Astrocyte of the hippocampus (primary cell): ENCODE measurements around the gene OR2V2.
"Not testable (repeated sequence)": the region's sequence is repeated elsewhere in the genome, so short reads cannot be mapped to it uniquely, and the experiment has no call there.

Source experiments
- DNase-seq: peaks from one replicate; pipeline ENCODE4 v3.0.0; 2011; ENCODE audit warnings: low read depth, low spot score

Gene OR2V2

DNA sequence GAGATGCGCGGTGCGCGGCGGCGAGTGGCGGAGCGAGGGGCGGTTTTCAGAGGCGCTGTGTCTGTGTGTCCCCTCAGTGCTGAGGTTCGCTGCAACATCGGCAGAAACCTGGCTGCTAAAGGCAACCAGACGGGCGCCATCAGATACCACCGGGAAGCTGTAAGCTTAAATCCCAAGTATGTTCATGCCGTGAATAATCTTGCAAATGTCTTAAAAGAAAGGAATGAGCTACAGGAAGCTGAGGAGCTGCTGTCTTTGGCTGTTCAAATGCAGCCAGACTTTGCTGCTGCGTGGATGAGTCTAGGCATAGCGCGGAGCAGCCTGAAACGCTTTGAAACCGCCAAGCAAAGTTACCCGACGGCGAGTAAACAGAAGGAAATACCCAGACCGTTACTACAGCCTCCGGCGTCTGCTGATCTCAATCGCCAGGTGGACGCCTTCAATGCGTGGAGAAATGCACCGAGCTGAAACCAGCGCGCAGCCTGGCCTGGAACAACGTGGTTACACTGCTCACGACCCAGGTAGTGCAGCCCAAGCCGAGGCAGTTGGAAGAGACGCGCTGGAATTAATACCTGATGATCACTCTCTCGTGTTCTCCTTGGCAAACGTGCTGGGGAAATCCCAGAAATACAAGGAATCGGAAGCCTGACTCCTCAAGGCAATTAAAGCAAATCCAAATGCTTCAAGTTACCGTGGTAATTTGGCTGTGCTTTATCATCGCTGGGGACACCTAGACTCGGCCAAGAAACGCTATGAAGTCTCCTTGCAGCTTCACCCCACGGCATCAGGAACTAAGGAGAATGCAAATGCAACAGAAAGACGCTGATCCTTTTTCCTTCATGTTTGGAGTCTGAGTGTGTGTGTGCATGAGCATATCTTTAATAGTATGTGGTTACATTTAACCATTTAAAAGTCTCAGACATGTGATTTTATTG lies 32.3 kb upstream of the OR2V2 start:
- DNase-seq: peak; percentile 33

DNA sequence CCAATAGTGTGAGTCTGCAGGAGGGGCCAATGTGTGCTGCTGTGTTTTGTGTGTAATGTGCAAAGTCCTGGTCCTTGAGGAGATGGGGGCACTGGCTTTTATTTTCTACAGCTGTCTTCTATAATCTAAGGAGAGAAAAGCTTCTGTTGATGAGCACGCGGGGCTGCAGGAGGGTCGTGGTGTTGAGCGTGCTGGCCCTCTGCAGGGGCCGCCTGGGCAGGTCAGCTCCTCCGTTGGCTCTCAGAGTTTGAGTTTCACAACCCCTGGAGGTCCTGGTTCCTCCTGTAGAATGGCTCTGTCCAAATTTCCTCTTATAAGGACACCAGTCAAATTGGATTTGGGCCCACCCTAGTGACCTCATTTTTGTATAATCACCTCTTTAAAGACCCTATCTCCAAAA lies 29.0 kb upstream of the OR2V2 start:
- no peak for DNase-seq

DNA sequence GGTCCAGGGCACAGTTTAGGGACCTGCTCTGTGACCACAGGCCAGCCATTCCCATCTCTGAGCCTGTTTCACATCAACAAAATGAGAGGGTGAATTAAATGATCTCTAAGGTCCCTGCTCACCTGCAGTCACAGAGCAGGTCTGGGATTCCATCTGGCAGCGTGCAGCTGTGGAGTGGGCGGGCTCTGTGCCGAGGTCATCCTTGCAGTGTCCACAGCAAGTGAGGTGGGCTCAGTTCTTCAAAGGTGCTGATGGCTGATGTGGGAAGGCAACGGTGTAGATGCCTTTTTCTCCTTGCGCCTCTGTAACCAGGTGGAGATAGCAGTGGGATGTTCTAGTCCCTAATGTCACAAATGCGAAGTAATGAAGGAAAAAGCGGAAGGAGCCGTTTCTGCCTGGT lies 28.3 kb upstream of the OR2V2 start:
- DNase-seq: no peak

DNA sequence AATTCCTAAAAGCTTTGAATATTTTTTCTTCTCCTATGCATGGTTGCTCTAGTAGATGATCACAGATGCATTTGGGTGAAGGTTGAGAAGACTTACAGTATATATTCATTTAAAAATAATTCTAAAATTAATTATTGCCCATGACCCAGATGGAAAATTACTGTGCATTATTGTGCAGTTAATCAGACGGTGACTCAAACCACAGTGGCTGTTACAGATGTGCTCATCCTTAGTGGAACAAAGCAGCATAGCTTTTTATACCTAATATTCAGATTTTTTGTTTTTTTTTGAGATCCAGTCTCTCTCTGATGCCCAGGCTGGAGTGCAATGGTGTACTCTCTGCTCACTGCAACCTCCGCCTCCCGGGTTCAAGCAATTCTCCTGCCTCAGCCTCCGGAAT lies 27.1 kb upstream of the OR2V2 start:
- DNase-seq: no peak

DNA sequence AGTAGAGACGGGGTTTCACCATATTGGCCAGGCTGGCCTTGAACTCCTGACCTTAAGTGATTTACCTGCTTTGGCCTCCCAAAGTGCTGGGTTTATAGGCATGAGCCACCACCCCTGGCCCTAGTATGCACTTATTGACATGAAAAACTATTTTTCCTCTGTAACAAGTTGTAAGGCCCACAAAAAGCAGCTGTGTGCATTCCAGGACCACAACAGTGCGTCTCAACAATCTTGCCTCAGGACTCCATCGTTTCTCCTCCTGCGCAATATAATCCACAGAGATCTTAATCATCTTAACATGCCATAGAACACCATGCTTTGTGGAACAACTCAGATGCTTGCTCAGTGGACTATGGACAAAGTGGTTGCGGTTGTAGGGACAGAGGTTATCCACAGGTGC lies 26.6 kb upstream of the OR2V2 start:
- no peak for DNase-seq

DNA sequence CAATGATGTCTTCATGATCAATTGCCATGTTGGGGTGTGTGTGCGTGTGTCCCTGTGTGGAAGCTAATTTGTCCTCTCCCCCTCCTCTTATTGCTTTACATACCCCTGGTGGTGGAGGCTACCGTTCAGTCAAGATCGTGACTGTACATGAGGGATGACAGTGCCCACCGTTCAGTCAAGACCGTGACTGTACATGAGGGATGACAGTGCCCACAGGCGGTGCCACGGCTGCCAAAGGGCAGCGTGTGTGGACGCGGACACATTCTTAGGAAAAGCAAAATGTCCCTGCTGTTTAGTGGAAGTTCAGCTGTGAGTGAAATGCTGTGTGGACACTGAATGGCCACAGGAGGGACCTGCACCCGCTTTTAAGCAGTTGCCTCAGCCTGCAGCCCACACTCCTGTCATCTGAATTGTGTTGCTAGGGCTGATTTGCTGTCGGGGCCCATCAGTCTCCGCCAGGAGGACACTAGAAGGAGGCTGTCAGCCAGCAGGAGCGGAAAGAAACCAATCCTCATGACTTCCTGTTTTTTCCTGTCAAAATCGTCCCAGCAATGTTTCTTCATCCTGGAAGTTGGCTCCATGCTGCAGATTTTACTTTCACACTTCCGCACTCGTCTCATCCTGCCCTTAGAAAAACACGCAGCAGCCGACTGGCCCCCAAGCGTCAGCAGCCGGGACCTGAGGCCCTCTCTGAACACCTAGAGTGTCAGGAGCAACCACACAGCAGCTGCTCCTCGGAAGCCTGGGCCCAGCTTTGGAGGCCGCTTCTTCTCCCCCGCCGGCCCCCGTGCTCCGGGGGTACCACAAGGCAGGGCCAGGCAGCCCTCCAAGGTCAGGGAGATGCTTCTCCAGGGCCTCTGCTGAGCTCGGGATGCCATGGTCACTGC lies 25.5 kb upstream of the OR2V2 start:
- DNase-seq: no peak

DNA sequence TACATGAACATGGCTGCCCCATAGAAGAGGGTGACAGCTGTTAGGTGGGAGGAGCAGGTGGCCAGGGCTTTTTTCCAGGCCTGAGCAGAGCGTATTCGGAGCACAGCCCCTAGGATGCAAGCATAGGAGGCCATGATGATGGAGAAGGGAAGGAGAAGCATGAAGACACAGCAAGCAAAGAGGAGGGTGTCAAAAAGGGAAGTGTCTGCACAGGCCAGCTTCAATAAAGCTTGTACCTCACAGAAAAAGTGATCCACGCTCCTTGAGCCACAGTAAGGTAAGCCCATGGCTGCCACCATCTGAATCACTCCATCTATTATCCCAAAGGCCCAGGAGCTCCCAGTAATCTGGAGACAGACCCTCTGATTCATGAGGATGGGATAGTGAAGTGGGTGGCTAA lies 22.9 kb upstream of the OR2V2 start:
- DNase-seq: no peak

DNA sequence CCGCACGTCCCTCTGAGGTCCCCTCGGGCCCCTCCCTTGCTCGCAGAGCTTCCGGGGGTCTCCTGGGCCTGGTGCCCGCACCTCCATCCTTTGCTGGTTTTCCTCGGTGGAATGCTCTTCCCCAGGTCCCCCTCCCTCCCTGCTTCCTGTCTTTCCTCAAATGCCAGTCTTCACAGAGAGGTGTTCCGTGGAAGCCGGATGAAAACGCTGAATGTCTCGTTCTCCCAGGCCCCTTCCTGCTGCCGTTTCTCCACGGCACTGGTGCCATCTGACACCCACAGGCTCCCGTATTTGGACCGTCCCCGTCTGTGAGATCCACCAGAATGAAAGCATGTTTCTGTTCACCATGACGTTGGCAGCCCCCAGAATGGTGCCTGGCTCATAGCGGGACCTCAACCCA lies 20.5 kb upstream of the OR2V2 start:
- DNase-seq: no peak

DNA sequence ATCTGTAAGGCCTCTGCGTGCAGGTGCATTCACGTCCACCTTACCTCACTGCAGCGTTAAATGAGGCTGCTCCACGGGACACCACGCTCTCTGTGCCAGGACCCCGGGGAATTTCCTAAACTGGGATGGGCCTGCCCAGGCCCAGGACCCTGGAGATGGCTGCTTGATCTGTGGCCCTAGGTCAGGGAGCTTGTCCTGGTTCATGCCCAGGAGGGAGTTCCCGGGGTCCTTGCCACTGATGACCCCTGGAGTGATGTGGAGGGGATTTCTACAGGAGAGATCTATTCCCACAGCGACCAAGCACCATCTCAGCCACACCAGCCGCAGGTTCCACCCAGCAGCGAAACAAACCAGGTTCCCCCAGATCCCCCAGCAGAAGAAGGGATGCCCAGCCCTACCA lies 19.9 kb upstream of the OR2V2 start:
- DNase-seq: no peak

DNA sequence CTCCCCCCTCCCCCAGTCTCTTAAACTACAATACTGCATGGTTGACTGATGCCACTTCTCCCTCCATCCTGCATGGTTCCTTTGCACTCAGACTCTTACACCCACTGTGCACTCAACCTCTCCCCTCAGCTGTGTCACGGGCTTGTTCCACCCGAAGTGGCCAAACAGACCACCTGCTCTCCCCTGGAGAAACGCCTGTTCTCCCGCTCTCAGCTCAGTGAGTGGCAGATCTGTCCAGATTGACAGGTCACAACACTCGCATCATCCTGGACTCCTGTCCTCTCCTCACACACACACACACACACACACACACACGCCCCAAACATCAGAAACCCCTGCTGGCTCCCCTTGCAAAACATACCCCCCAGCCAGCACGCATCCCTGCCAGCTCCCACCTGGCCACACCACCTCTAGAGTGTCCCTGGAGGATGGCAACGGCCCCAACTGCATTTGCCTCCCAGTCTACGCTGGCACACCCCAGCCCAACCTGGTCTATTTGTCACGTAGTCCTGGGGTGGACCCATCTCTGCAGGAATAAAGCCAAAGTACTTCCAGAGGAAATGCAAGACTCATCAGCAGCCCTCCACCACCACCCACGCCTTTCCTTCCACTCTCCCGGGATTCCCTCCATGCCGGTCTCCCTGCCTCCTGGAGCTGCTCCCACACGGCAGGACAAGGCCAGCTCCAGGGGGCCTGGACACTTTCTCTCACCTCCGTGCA lies 19.3 kb upstream of the OR2V2 start:
- DNase-seq: no peak

DNA sequence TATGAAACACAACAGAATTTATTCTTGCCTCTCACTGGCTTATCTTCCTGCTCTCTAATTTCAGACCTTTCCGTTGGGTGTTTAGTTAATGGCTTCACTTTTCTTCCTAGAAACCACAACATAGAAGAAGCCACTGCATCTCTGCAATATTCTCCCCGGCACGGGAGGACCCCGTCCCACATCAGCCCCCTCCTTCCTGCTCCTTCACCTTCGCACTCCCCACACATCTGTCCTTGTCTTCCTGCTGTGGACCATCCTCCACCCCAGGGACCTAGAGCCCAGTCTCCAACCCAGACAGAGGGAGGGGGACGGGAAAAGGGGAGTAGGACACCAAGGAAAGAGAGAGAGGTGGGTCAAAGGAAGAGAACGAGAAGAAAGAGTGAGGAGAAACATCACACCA lies 17.8 kb upstream of the OR2V2 start:
- no peak for DNase-seq

DNA sequence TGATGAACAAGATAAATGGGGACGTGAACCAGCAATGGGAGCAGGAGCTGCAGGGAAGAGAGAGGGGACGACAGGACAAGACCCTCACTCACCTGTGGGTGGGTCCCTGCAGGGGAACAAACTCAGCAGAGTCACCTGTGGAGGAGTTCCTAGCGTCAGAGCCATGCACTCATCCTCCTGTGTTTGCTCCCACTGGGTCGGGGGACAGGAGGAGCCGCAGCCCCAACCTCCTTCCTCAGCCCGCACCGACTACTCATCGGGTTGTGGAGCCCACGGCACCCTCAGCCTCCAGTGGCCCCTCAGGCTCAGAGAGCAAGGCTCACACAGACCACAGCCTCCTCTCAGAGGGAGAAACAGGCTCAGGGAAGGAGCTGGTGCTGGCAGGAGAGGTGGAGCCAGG lies 17.3 kb upstream of the OR2V2 start:
- not testable (repeated sequence) for DNase-seq

DNA sequence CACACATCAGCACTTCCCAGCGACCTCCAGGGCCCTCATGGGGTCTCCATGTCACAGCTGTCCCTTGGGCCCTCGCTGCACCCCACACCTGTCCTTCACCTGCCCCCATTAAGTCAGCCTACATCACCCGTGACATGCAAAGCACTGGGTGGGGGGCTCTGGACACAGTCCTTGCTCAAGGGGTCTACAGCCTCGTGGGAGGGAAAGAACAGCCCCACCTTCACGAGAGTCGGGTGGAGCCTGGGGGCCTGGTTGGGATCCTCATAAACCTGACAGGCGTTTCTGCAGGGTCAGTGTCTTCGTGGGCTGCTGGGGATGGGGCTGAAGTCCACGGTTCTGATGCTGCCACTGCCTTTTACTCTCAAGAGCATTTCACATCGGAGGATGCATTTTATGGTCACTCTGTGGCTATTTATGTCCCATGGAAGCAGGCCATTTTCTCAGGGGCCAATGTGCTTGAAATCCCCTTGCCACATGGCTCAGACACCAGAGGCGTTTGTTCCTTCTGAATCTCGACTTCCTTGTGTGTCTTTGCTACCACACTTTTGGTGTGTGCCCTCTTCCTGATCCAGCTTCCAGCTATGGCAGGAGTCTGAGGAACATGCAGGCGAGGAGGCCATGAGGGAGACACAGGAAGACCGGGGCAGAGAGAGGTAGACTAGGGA lies 16.4 kb upstream of the OR2V2 start, which contains the start of gene OR2V1:
TSS of gene OR2V1 (minus strand) at position 338 of the 665 bp plus-strand sequence. CDS start 5,865 bp downstream, outside the sequence.
- DNase-seq: no peak

DNA sequence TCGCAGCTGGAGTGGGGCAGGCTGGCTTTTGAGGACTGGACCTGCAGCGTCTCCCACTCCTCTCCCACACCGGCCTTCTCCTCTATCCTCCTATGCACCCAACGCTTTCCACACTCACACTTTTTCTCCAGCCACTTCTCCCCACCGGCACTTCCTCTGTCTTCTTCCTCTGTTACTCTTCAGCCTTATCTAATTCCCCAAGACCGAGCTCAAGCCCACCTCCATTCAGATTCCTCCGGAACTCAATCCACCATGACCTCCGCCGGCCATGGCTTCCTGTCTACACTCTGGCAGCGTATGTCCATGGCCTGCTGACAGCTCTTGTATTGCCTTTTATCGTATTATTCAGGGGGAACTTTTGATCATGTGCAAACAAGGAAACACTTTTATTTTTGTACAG lies 15.9 kb upstream of the OR2V2 start:
- no peak for DNase-seq

DNA sequence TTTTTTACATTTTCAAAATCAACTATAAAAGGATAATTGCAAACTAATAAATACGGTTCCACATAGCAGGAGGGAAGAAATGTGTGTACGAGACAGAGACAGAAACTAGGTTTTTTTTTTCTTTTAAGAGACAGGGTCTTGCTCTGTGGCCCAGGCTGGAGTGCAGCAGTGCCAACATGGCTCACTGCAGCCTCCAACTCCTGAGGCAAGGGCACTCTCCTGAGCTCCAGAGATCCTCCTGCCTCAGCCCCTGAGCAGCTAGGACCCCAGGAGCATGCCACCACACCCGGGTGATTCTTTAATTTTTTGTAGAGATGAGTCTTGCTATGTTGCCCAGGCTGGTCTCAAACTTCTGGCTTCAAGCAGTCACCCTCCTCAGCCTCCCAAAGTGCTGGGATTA lies 14.3 kb upstream of the OR2V2 start:
- no peak for DNase-seq

DNA sequence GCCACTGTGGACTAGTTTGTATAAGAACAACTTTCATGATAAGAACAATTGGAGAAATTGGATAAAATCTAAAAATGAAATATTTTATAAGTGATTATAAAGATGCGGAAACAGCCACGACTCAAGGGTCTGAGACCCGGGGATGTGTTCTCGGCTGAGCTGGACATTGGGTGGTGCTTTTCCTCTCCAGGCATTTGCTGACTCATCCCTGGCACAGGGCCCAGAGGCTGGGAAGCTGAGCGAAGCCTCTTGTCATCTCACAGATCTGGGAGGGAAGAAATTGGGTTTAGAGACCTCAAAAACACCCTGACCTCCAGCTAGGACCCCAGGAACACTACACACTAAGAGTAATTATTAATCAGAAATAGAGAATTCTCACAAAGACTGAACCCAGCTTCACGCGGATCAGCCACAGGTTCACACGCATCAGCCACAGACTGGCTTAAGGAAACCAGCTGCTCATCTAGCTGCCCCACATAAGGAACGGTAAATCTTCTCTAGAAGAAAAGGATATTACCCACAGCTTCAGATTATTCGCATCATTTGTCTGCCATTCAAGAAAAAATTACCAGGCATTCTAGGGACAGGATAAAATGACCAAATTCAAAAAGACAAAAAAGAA lies 13.7 kb upstream of the OR2V2 start:
- DNase-seq: peak; percentile 42

DNA sequence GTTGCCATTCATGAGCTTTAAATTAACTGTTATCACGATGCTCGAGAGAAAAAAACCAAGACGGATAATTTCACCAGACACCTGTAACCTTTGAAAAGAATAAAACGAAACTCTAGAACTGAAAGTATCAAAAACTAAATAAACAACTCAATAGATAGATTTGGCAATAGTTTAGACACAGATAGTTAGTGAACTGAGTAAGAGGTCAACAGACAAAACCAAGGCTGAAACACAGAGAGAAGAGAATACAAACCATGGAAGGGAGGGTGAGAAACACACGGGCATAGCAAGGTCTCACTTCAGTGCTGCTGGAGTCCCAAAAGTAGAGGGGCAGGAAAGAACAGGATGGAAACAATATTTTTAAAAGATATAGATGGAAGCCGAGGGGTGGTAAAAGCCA lies 13.1 kb upstream of the OR2V2 start:
- DNase-seq: no peak

DNA sequence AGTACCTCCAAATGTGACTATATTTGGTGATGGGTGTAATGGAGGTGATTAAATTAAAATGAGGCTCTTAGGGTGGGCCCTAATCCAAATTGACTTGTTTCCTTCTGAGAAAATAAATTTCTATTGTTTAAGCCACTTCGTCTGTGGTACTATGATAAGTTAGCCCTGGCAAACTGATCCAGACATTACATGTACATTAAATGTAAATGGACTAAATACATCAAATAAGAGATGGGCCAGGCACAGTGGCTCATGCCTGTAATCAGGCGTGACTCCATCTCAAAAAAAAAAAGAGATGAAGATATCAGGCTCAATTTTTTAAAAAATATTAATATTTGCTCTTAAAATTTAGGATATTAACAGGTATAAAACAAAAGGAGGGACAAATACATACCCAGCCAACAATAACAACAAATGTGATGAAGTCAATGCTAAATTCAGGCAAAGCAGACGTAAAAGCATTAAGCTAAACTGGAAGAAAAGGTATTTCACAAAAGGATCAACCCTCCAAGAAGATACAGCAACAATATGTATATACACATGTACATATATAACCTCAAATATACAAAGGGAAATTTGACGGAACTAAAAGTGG lies 10.9 kb upstream of the OR2V2 start:
- DNase-seq: no peak

DNA sequence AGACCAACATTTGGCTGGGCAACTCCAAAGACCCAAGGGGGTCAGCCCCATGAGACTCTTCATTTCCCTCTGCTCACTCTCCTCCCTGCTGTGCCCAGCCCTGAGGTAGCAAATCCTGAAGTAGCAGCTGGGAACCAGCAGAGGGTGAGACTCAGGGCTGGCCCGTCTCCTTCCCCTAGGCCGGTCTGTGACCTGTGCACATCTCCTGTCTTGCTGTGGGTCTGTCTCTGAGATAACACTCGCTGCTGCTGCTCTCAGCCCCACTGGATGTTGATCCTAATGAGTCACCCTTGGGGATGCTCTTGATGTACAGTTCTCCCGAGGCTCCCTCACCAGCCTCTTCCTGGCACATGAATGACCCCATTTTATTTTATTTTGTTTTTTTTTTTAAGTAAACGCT lies 9.1 kb upstream of the OR2V2 start:
- DNase-seq: no peak

DNA sequence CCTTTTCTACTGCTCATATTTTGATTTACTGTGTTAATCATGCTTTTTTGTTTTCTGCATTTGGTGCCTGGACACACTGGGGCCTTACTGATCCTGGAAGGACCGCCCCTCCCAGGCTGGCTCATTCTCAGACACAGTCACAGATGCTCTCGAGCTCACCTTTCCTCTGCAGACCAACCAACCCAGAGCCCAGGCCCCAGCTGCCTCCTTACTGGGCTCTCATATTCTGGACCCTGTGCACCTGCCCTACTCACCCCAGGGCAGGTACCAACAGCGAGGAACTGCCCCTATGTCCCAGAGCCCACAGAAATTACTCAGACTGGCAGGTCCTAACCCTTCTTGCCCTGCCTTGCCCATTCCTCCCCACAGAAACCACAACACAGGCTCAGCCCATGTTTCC lies 6.6 kb upstream of the OR2V2 start:
- no peak for DNase-seq

DNA sequence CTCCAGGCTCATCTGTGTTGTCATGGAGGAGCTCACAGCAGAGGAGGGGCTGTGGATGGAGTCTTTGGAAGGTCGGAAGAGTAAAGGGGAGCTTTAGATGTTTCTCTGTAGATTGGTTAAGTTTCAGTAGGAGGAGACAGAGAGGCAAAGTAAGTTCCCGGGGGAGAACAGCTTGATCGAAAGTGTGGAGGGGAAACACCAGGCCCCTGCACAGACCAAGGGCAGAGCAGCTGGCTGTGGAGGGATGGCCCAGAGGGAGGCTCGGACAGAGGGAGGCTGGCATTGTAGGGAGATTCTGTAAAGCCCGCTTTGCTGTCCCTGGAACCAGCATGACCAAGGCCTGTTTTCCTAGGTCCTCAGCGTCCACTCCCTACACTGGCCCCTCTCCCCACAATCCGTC lies 5.3 kb upstream of the OR2V2 start:
- no peak for DNase-seq
